HFF-Myc (cell line): ENCODE measurements around the gene ABCA13.

Source experiments
- DNase-seq: peaks from one replicate; pipeline ENCODE4 v3.0.0-alpha.2; 2011; ENCODE audit warnings: low read depth; ENCODE audit errors: extremely low read depth
- H3K4me3 ChIP-seq: replicated peaks from 2 replicates; pipeline ENCODE4 v1.5.1; 2011; ENCODE audit warnings: low read depth, mild to moderate bottlenecking, control low read depth, low read length
- TF ChIP-seq, protein P1 (sequence below): IDR thresholded peaks from 2 replicates; pipeline ENCODE4 v1.5.1; 2012; ENCODE audit warnings: mild to moderate bottlenecking, low read depth, low read length, control low read depth; ENCODE audit errors: missing control alignments

The ABCA13 gene

DNA sequence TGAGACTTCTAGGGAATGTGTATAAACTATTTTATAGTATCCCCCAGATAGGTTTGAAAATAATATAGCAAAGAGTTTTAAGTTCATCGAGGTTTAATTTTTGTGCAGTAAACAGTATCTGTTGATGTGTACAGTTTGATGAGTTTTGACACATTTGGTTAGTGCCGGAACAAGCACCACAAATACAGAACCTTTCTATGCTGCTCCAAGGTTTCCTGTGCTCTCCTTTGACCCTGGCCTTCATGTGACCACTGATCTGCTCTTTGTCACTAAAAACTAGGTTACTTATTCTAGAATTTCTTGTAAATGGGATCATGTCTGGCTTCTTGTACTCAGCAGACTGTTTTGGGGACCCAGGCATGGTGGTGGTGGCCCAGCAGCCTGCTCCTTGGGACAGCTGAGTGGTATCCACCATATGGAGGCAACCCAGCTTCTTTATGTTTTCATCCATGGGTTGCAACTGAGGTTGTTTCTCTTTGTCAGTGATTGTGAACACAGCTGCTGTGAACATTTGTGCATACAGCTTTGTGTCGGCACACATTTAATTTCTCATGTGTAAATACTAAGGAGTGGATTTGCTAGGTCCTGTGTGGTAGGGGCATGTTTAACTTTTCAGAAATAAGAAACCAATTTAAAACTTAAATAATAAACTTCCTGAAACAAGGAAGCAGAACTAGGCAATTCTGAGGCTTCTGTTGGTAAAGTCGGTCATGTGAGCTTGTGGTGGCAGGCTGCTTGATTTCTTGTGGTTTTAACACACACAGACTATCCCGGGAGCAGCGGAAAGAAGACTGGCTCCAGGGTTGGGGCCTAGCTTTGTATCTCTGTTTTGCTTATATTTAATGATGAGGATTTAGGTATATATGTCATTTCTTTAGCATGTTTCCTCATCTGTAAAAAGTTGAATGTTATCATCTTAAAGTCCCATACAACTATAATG is 219.4 kb downstream of the ABCA13 start:
- H3K4me3 ChIP-seq, result no peak overlapping the region
- no peak for DNase-seq
- TF ChIP-seq, protein P1, sequence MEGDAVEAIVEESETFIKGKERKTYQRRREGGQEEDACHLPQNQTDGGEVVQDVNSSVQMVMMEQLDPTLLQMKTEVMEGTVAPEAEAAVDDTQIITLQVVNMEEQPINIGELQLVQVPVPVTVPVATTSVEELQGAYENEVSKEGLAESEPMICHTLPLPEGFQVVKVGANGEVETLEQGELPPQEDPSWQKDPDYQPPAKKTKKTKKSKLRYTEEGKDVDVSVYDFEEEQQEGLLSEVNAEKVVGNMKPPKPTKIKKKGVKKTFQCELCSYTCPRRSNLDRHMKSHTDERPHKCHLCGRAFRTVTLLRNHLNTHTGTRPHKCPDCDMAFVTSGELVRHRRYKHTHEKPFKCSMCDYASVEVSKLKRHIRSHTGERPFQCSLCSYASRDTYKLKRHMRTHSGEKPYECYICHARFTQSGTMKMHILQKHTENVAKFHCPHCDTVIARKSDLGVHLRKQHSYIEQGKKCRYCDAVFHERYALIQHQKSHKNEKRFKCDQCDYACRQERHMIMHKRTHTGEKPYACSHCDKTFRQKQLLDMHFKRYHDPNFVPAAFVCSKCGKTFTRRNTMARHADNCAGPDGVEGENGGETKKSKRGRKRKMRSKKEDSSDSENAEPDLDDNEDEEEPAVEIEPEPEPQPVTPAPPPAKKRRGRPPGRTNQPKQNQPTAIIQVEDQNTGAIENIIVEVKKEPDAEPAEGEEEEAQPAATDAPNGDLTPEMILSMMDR, result no peak

DNA sequence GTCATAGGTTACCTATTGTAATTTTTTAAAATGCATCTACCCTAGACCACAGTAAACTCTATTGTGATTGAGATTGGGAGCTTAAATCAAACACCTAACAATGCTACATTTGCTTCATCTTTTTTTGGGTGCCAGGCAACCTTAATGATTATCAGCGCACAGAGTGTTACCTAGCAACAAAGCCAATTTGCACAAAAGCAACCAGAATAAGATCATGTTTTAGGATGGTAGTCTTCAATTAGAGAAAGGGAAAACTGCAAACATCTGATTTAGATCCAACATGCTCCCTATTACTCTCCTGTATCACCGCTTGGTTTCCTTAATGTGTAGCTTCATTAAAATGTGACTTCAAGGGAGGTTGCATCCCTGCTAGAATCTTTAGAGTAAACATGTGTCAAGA is 226.9 kb downstream of the ABCA13 start:
- TF ChIP-seq, protein P1, result no peak
- H3K4me3 ChIP-seq, result no peak overlapping the region
- DNase-seq, result no peak

GRCh38 chr7:48402721-48403120 is 231.5 kb downstream of the ABCA13 start:
- TF ChIP-seq, protein P1, result no peak
- H3K4me3 ChIP-seq, result no peak overlapping the region
- DNase-seq, result no peak

DNA sequence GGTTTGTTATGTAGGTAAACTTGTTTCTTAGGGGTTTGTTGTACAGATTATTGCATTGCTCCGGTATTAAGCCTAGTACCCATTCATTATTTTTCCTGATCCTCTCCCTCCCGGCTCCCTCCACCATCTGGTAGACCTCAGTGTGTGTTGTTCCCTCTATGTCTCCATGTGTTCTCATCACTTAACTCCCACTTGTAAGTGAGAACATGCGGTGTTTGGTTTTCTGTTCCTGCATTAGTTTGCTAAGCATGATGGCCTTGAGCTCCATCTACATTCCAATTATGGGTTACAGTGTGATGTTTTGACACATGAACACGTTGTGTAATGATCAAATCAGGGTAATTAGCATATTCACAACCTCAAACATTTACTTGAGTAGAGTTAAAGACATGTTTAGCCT is 237.5 kb downstream of the ABCA13 start:
- no peak for DNase-seq
- TF ChIP-seq, protein P1, result no peak
- no peak overlapping the region for H3K4me3 ChIP-seq

- TF ChIP-seq, protein P1, result no peak
- no peak overlapping the region for H3K4me3 ChIP-seq
- no peak for DNase-seq
Measured at GRCh38 chr7:48411619-48412018, 240.4 kb downstream of the ABCA13 start.

DNA sequence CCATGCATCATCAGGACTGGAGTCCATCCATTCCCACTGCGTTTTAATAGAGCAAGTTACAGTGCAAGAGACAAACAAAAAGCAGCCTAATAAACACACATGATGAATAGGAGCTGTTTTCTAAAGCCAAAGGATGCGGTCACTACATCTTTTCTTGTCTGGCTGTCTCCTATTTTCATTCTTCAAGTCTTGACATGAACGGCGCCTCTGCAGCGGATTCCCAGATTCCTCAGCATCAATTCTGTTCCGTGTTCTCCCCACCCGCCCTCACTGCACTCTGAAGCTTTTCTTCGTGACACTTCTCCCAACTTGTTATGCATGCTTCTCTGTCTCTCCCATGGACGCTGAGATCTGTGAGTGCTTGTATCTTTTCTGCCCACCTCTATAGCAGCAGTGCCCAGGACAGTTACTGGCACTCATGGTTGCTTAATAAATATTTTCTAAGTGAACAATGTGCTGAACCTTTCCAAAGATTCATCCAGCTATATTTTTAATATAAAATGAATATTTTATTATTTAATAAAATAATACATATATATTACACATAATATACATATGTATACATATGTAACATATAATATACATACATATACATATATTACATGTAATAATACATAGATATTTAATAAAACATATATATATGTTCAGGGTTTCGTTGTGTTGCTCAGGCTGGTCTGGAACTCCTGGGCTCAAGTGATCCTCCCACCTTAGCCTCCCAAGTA is 242.9 kb downstream of the ABCA13 start:
- TF ChIP-seq, protein P1, result no peak
- no peak for DNase-seq
- H3K4me3 ChIP-seq, result no peak overlapping the region
